HEK293 (cell line): Measurements from ENCODE around the gene NOS1AP.

Experiments
- KLF1 ChIP-seq: fragments of 450-650 bp; formaldehyde crosslinking; IDR thresholded peaks from 2 replicates; pipeline ENCODE4 v1.5.1; 2016; ENCODE audit warnings: missing biosample characterization, missing genetic modification characterization
- OSR2 ChIP-seq: fragments of 450-650 bp; formaldehyde crosslinking; IDR thresholded peaks from 2 replicates; pipeline ENCODE4 v1.5.1; 2016; ENCODE audit warnings: missing biosample characterization, missing genetic modification characterization
- YY1 ChIP-seq: fragments of 450-650 bp; formaldehyde crosslinking; IDR thresholded peaks from 2 replicates; pipeline ENCODE4 v1.5.1; 2018; ENCODE audit warnings: missing biosample characterization, missing genetic modification characterization
- ZEB2 ChIP-seq: fragments of 450-650 bp; formaldehyde crosslinking; IDR thresholded peaks from 2 replicates; pipeline ENCODE4 v1.5.1; 2016; ENCODE audit warnings: missing biosample characterization, missing genetic modification characterization
- ZNF121 ChIP-seq: fragments of 450-650 bp; formaldehyde crosslinking; IDR thresholded peaks from 2 replicates; pipeline ENCODE4 v1.5.1; 2016; ENCODE audit warnings: missing biosample characterization, missing genetic modification characterization
- ZNF146 ChIP-seq: fragments of 450-650 bp; formaldehyde crosslinking; IDR thresholded peaks from 2 replicates; pipeline ENCODE4 v1.5.1; 2016; ENCODE audit warnings: missing biosample characterization, missing genetic modification characterization
- ZNF202 ChIP-seq: fragments of 450-650 bp; formaldehyde crosslinking; IDR thresholded peaks from 2 replicates; pipeline ENCODE4 v1.5.1; 2016; ENCODE audit warnings: missing biosample characterization, missing genetic modification characterization, borderline replicate concordance
- ZNF23 ChIP-seq: fragments of 450-650 bp; formaldehyde crosslinking; IDR thresholded peaks from 2 replicates; pipeline ENCODE4 v1.5.1; 2016; ENCODE audit warnings: missing biosample characterization, missing genetic modification characterization, borderline replicate concordance
- ZNF248 ChIP-seq: fragments of 450-650 bp; formaldehyde crosslinking; IDR thresholded peaks from 2 replicates; pipeline ENCODE4 v1.5.1; 2017; ENCODE audit warnings: missing biosample characterization, missing genetic modification characterization
- ZNF274 ChIP-seq, 2 experiments: fragments of 200-500 bp in 1 of 2; fragments of 450-650 bp in 1 of 2; sonication (Bioruptor generic) in 1 of 2; formaldehyde crosslinking in 1 of 2; IDR thresholded peaks; 2 replicates each; pipeline versions ENCODE4 v1.5.1 to v1.6.1; 2014 to 2016; ENCODE audit warnings: borderline replicate concordance in 1 of 2, inconsistent platforms in 1 of 2, low read length in 1 of 2, missing biosample characterization in 1 of 2, missing genetic modification characterization in 1 of 2
- ZNF354C ChIP-seq: fragments of 450-650 bp; formaldehyde crosslinking; IDR thresholded peaks from 2 replicates; pipeline ENCODE4 v1.5.1; 2016; ENCODE audit warnings: missing biosample characterization, missing genetic modification characterization, low read depth, borderline replicate concordance
- ZNF37A ChIP-seq: fragments of 450-650 bp; IDR thresholded peaks from 2 replicates; pipeline ENCODE4 v1.5.1; 2018; ENCODE audit warnings: missing biosample characterization, missing genetic modification characterization
- ZNF558 ChIP-seq: fragments of 450-650 bp; formaldehyde crosslinking; IDR thresholded peaks from 2 replicates; pipeline ENCODE4 v1.5.1; 2016; ENCODE audit warnings: missing biosample characterization, missing genetic modification characterization
- ZNF561 ChIP-seq: fragments of 450-650 bp; IDR thresholded peaks from 2 replicates; pipeline ENCODE4 v1.5.1; 2018; ENCODE audit warnings: missing biosample characterization, missing genetic modification characterization, borderline replicate concordance
- ZNF624 ChIP-seq: fragments of 450-650 bp; formaldehyde crosslinking; IDR thresholded peaks from 2 replicates; pipeline ENCODE4 v1.5.1; 2017; ENCODE audit warnings: missing biosample characterization, missing genetic modification characterization
- ZNF629 ChIP-seq: fragments of 450-650 bp; formaldehyde crosslinking; IDR thresholded peaks from 2 replicates; pipeline ENCODE4 v1.5.1; 2017; ENCODE audit warnings: missing biosample characterization, missing genetic modification characterization
- ZNF701 ChIP-seq: fragments of 450-650 bp; formaldehyde crosslinking; IDR thresholded peaks from 2 replicates; pipeline ENCODE4 v1.5.1; 2016; ENCODE audit warnings: missing biosample characterization, missing genetic modification characterization
- ZNF768 ChIP-seq: fragments of 450-650 bp; formaldehyde crosslinking; IDR thresholded peaks from 2 replicates; pipeline ENCODE4 v1.5.1; 2018; ENCODE audit warnings: missing biosample characterization, mild to moderate bottlenecking, missing genetic modification characterization
- ZNF830 ChIP-seq: fragments of 450-650 bp; IDR thresholded peaks from 2 replicates; pipeline ENCODE4 v1.5.0; 2018; ENCODE audit warnings: missing biosample characterization, missing genetic modification characterization, low read depth, mild to moderate bottlenecking, moderate library complexity
- TF ChIP-seq, protein P1 (sequence below): fragments of 450-650 bp; IDR thresholded peaks from 2 replicates; pipeline ENCODE4 v1.5.1; 2018; ENCODE audit warnings: missing biosample characterization, missing genetic modification characterization
- TF ChIP-seq, protein P2 (sequence below): fragments of 450-650 bp; formaldehyde crosslinking; IDR thresholded peaks from 2 replicates; pipeline ENCODE4 v1.5.0; 2017; ENCODE audit warnings: missing biosample characterization, missing genetic modification characterization, borderline replicate concordance
- TF ChIP-seq, protein P3 (sequence below): fragments of 450-650 bp; formaldehyde crosslinking; IDR thresholded peaks from 2 replicates; pipeline ENCODE4 v1.5.1; 2016; ENCODE audit warnings: missing biosample characterization, missing genetic modification characterization
- TF ChIP-seq, protein P4 (sequence below): fragments of 450-650 bp; formaldehyde crosslinking; conservative IDR thresholded peaks from 2 replicates; pipeline ENCODE4 v1.5.1; 2016; ENCODE audit warnings: low read depth, missing biosample characterization, missing genetic modification characterization
- TF ChIP-seq, protein P5 (sequence below): fragments of 450-650 bp; formaldehyde crosslinking; IDR thresholded peaks from 2 replicates; pipeline ENCODE4 v1.5.1; 2016; ENCODE audit warnings: missing biosample characterization, missing genetic modification characterization
- TF ChIP-seq, protein P6 (sequence below): fragments of 450-650 bp; formaldehyde crosslinking; IDR thresholded peaks from 2 replicates; pipeline ENCODE4 v1.5.1; 2016; ENCODE audit warnings: missing biosample characterization, missing genetic modification characterization

NOS1AP gene

DNA sequence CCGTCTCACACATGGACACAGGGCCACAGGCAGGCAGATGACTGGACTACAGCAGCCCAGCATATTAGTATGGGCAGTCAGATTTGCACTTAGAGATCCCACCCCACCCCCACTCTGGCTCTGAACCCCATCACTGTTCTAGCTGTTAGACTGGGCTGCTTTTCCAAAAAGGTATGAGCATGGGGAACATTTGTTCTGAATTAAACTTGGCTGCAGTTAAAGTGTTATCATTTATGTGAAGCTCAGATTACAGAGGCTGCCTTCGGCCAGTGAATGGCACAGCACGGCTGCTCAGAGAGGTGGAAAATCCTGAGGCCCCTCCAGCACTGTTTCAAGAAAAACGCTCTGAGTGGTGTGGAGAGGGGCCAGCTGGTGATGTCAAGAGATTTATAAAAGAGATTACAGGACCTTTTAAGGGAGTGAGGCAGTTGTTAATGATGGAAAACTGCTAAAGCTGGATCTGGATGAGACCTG is 6.9 kb upstream of the NOS1AP start (continued):
- TF ChIP-seq, protein P1, sequence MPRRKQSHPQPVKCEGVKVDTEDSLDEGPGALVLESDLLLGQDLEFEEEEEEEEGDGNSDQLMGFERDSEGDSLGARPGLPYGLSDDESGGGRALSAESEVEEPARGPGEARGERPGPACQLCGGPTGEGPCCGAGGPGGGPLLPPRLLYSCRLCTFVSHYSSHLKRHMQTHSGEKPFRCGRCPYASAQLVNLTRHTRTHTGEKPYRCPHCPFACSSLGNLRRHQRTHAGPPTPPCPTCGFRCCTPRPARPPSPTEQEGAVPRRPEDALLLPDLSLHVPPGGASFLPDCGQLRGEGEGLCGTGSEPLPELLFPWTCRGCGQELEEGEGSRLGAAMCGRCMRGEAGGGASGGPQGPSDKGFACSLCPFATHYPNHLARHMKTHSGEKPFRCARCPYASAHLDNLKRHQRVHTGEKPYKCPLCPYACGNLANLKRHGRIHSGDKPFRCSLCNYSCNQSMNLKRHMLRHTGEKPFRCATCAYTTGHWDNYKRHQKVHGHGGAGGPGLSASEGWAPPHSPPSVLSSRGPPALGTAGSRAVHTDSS (tag by site-specific recombination) = no peak
- TF ChIP-seq ZNF202 (tag by site-specific recombination) (no peak), ZNF121 (tag by site-specific recombination) (no peak), ZNF629 (tag by site-specific recombination) (peak; percentile 78), OSR2 (tag by site-specific recombination) (peak; percentile 51; the same call in 1 of the 2 replicates), ZNF274 (IDR thresholded peaks at IDR 0.05; ENCODE audit: low read length) (no peak), ZNF274 (tag by site-specific recombination; IDR thresholded peaks at IDR 0.05; ENCODE audit: borderline replicate concordance) (no peak), ZNF830 (no peak), ZNF768 (tag by site-specific recombination) (peak; percentile 78), ZNF561 (tag by site-specific recombination) (peak; percentile 94), ZNF146 (tag by site-specific recombination) (no peak), ZNF37A (tag by site-specific recombination) (no peak), YY1 (tag by site-specific recombination) (no peak), ZNF558 (tag by site-specific recombination) (no peak), ZNF701 (tag by site-specific recombination) (no peak), ZNF23 (no peak), ZEB2 (tag by site-specific recombination) (no peak), ZNF354C (tag by site-specific recombination) (no peak), ZNF624 (tag by site-specific recombination) (no peak), KLF1 (tag by site-specific recombination) (no peak), ZNF248 (no peak)
- TF ChIP-seq, protein P2, sequence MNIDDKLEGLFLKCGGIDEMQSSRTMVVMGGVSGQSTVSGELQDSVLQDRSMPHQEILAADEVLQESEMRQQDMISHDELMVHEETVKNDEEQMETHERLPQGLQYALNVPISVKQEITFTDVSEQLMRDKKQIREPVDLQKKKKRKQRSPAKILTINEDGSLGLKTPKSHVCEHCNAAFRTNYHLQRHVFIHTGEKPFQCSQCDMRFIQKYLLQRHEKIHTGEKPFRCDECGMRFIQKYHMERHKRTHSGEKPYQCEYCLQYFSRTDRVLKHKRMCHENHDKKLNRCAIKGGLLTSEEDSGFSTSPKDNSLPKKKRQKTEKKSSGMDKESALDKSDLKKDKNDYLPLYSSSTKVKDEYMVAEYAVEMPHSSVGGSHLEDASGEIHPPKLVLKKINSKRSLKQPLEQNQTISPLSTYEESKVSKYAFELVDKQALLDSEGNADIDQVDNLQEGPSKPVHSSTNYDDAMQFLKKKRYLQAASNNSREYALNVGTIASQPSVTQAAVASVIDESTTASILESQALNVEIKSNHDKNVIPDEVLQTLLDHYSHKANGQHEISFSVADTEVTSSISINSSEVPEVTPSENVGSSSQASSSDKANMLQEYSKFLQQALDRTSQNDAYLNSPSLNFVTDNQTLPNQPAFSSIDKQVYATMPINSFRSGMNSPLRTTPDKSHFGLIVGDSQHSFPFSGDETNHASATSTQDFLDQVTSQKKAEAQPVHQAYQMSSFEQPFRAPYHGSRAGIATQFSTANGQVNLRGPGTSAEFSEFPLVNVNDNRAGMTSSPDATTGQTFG = no peak
- TF ChIP-seq, protein P3, sequence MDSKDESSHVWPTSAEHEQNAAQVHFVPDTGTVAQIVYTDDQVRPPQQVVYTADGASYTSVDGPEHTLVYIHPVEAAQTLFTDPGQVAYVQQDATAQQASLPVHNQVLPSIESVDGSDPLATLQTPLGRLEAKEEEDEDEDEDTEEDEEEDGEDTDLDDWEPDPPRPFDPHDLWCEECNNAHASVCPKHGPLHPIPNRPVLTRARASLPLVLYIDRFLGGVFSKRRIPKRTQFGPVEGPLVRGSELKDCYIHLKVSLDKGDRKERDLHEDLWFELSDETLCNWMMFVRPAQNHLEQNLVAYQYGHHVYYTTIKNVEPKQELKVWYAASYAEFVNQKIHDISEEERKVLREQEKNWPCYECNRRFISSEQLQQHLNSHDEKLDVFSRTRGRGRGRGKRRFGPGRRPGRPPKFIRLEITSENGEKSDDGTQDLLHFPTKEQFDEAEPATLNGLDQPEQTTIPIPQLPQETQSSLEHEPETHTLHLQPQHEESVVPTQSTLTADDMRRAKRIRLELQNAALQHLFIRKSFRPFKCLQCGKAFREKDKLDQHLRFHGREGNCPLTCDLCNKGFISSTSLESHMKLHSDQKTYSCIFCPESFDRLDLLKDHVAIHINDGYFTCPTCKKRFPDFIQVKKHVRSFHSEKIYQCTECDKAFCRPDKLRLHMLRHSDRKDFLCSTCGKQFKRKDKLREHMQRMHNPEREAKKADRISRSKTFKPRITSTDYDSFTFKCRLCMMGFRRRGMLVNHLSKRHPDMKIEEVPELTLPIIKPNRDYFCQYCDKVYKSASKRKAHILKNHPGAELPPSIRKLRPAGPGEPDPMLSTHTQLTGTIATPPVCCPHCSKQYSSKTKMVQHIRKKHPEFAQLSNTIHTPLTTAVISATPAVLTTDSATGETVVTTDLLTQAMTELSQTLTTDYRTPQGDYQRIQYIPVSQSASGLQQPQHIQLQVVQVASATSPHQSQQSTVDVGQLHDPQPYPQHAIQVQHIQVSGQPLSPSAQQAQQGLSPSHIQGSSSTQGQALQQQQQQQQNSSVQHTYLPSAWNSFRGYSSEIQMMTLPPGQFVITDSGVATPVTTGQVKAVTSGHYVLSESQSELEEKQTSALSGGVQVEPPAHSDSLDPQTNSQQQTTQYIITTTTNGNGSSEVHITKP (tag by site-specific recombination) = peak; percentile 64; the same call in 1 of the 2 replicates
- TF ChIP-seq, protein P4, sequence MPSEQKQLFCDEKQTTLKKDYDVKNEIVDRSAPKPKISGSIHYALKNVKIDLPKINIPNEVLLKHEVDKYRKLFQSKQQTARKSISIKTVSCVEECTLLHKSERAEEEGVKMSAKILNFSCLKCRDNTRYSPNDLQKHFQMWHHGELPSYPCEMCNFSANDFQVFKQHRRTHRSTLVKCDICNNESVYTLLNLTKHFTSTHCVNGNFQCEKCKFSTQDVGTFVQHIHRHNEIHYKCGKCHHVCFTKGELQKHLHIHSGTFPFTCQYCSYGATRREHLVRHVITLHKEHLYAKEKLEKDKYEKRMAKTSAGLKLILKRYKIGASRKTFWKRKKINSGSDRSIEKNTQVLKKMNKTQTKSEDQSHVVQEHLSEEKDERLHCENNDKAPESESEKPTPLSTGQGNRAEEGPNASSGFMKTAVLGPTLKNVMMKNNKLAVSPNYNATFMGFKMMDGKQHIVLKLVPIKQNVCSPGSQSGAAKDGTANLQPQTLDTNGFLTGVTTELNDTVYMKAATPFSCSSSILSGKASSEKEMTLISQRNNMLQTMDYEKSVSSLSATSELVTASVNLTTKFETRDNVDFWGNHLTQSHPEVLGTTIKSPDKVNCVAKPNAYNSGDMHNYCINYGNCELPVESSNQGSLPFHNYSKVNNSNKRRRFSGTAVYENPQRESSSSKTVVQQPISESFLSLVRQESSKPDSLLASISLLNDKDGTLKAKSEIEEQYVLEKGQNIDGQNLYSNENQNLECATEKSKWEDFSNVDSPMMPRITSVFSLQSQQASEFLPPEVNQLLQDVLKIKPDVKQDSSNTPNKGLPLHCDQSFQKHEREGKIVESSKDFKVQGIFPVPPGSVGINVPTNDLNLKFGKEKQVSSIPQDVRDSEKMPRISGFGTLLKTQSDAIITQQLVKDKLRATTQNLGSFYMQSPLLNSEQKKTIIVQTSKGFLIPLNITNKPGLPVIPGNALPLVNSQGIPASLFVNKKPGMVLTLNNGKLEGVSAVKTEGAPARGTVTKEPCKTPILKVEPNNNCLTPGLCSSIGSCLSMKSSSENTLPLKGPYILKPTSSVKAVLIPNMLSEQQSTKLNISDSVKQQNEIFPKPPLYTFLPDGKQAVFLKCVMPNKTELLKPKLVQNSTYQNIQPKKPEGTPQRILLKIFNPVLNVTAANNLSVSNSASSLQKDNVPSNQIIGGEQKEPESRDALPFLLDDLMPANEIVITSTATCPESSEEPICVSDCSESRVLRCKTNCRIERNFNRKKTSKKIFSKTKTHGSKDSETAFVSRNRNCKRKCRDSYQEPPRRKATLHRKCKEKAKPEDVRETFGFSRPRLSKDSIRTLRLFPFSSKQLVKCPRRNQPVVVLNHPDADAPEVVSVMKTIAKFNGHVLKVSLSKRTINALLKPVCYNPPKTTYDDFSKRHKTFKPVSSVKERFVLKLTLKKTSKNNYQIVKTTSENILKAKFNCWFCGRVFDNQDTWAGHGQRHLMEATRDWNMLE (tag by site-specific recombination) = no peak
- TF ChIP-seq, protein P5, sequence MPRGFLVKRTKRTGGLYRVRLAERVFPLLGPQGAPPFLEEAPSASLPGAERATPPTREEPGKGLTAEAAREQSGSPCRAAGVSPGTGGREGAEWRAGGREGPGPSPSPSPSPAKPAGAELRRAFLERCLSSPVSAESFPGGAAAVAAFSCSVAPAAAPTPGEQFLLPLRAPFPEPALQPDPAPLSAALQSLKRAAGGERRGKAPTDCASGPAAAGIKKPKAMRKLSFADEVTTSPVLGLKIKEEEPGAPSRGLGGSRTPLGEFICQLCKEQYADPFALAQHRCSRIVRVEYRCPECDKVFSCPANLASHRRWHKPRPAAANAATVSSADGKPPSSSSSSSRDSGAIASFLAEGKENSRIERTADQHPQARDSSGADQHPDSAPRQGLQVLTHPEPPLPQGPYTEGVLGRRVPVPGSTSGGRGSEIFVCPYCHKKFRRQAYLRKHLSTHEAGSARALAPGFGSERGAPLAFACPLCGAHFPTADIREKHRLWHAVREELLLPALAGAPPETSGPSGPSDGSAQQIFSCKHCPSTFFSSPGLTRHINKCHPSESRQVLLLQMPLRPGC (tag by site-specific recombination) = no peak
- TF ChIP-seq, protein P6, sequence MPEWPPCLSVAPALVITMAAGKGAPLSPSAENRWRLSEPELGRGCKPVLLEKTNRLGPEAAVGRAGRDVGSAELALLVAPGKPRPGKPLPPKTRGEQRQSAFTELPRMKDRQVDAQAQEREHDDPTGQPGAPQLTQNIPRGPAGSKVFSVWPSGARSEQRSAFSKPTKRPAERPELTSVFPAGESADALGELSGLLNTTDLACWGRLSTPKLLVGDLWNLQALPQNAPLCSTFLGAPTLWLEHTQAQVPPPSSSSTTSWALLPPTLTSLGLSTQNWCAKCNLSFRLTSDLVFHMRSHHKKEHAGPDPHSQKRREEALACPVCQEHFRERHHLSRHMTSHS (tag by site-specific recombination) = no peak
